Bone marrow (tissue), 2 donors: Measurements from ENCODE around the gene NKIRAS1.
"Not testable (repeated sequence)": the region's sequence is repeated elsewhere in the genome, so short reads cannot be mapped to it uniquely, and the experiment has no call there.

Source experiments
- DNase-seq, 2 donors: peaks; one replicate each; lab custom pipeline; 2025; lab: John Stamatoyannopoulos, UW

Gene NKIRAS1

DNA sequence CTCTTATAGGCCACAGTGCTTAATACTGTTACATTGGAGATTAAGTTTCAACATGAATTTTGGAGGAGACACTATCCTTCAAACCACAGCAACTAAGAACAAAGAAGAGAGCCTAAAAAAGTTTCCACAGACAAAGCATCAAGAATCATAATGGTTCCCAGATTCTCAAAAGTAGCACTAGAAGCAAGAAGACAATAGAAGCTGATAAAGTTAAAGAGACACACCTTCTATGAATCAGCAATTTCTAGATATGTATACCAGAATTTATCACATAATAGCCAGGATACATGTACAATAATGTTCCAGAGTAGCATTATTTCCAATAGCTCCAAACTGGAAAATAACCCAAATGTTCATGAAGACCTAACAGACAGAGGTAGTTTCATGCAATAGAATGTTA, 12.2 kb downstream of the NKIRAS1 start:
- DNase-seq: no peak

DNA sequence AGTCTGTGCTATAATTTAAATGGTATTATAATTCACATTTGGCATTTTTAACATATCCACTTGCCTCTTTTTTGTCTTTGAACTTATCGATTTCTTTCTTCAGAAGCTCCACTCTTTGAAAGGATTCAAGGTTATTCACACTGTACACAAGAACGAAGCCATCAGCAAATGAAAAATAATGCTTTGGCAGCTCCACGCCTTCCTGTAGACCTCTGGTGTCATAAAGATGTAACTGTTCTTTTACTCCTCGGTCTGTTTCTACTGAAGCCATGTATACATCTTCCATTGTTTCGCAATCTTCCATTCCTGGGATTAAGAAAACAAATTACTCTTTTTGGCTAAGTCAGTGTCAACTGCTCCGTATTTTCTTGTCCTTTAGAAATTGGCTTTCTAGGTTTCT, 16.0 kb downstream of the NKIRAS1 start:
- no peak for DNase-seq

DNA sequence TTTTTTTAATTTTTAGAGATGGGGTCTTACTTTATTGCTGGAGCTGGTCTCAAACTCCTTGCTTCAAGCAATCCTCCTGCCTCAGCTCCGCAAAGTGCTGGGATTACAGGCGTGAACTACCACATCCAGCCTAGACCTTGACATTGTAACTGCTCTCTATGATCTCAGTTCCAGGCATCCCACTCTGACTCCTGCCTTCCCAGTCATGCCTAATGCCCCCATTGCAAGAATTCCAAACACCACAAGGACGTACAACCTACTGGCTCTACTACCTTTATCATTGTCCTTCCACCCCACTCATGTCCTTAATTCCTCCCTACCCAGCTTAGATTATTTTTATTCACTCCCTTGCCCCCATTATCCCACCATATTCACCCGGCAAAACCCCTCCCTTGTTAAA, 21.6 kb downstream of the NKIRAS1 start:
- no peak for DNase-seq

DNA sequence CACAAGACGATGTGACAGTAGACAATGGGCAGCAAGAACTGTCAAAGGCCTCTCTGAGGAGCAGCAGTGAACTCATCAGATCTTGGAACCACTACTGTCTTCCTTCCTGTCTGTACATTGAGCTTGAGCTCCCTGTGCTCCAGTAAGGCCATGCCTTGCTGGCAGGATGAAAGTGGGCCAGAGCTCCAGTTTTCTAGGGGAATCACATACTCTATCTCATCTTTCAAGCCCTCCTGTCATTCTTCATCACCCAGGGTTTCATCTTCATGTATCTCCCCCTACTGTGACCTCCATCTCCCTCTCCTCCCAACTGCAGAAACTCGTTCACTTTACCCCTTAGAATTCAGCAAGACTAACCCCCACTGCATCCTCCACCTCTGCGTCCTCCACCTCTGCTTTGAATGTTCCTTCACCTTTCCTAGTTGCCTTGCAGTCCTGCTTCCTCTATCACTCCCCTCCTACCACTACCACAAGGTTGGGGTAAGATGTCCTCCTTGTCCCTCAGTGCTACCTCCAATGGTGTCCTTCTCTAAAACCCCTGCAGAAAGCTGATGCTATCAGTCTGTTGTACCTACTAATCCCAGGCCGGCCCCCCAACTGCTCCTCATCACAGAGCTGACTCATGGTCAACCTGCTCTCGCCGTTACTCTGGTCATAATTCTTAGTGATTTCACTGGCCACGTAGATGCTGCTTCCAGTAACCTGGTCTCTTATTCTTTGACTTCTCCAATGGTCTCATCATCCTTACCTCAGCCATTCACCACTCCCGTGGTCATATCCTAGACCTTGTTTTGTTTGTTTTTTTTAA, 22.3 kb downstream of the NKIRAS1 start:
- DNase-seq: no peak

DNA sequence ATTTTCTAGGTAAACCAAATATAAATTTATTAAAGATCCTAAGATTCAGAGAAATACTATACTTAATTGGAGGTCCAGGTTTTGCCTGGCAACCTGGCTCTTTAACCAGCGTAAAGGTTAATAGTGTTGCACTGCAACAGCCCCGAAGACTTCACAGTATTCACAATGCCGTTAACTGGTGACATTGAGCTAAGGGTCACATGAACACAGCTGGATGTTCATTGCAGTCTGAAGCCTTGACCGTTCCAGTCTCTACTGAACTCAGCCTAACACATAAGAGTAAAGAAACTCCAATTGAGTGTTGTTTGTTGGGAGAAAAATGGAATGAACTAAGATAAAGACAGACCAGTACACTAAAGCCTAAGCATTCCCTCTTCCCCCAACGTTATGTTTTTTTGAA, 26.8 kb downstream of the NKIRAS1 start:
- no peak for DNase-seq

DNA sequence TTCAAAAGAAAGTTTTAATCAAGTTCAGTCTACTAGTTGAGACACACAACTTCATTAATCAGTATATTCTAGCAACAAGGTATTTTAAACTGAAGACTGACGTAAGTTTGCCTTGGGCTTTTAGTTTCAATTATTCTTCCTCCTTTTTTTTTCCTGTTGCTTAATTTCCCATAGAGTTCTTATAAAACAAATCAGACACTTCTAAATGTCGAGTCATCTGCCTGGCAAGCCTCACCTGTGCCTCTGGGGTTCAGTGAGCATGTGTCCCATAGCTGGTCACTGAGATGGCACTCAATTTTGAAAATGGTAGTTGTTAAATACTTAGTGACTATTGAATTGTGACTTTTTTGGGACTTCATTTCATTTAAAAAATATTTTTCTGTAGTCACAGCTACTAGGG, 27.4 kb downstream of the NKIRAS1 start:
- no peak for DNase-seq

DNA sequence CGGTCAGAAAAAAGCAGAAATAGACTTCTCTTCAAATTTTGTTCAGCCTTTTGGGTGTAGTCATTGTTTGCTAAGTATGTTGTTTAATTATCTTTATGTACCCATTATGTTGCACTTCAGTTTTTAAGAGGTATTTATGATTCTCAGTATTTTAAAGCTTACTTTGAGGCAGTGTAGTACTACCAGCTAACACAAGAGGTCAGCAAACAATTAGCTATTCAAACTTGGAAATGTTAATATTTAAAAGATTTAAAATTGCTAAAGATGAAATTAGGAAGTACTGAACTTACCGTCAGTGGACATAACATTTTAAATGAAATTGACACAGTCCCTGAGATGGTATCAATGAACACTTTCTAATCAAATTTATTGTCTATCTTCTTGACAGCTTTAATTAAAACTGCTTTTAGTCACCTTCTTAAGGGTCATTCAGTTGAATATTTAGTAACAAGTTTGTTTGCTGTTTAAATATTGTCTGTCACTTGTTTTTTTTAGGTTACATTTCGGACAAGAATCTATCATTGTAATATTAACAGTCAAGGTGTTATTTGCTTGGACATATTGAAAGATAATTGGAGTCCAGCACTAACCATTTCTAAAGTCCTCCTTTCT, 28.1 kb downstream of the NKIRAS1 start:
- DNase-seq: no peak

DNA sequence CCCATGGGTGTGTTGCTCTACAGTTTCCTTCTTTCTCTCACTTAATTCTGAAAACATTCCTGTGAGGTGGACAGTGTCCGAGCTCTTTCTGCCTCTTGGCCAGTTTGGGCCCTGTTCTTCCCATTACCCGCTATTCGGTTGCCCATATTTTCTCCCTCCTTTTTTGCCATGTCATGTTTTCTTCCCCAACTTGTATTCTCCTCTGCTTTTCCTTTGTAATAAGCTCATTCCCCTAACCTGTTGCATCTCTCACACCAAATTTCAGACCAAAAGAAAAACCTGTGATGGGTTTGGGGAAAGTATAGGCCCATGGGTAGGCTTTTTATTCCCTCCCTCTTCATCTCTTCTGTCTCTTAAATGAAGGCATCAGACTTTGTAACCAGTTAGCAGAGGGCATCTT, 30.5 kb downstream of the NKIRAS1 start:
- DNase-seq: no peak

DNA sequence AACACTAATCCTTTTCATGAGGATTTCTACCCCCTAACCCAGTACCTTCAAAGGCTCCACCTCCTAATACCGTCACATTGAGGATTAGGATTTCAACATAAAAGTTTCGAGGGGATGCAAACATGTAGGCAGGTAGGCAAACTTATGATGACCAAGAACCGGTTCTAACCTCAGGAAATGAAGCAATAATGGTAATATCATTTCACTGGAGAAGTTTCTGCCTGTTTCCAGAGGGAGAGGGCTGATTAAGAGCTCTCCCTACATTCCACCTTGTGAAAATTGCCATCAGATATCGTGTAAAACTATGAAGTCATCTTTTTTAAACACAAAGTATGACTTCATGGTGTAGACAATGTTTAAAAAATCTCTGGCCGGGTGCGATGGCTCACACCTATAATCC, 31.6 kb downstream of the NKIRAS1 start:
- no peak for DNase-seq

DNA sequence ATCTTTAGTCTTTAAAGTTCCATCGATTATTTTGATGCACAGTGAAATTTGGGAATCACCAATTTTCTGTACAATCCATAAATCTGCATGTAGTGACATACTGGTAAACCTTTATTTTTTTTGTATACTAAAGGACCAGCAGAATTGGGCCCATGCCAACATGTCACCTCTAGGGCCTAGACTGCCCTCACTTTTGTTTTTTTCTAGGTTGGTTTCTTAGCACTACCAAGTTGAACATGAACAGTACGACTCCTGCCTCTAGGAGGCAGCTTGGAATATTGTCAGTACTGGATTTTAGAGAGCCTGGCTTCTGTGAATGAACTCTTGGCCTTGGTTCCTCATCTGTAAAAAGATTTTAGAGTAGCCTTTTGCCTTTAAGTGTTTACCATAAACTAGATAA, 32.3 kb downstream of the NKIRAS1 start:
- DNase-seq: no peak

DNA sequence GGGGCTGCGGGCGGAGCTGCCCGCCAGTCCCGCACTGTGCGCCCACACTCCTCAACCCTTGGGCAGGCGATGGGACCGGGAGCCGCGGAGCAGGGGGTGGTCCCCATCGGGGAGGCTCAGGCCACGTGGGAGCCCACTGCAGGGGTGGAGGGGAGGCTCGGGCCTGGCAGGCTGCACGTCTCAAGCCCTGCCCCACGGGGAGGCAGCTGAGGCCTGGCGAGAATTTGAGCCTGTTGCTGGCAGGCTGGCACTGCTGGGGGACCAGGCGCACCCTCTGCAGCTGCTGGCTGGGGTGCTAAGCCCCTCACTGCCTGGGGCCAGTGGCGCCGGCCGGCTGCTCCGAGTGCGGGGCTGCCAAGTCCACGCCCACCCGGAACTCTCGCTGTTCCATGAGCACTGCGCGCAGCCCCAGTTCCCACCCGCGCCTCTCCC, 34.3 kb downstream of the NKIRAS1 start:
- no peak for DNase-seq

DNA sequence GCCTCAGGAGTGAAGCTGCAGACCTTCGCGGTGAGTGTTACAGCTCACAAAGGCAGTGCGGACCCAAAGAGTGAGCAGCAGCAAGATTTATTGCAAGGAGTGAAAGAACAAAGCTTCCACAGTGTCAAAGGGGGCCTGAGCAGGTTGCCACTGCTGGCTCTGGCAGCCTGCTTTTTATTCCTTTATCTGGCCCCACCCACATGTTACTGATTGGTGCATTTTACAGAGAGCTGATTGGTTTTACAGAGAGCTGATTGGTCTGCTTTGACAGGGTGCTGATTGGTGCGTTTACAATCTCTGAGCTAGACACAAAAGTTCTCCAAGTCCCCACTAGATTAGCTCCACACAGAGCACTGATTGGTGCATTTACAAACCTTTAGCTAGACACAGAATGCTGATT, 34.8 kb downstream of the NKIRAS1 start:
- DNase-seq: not testable (repeated sequence)

DNA sequence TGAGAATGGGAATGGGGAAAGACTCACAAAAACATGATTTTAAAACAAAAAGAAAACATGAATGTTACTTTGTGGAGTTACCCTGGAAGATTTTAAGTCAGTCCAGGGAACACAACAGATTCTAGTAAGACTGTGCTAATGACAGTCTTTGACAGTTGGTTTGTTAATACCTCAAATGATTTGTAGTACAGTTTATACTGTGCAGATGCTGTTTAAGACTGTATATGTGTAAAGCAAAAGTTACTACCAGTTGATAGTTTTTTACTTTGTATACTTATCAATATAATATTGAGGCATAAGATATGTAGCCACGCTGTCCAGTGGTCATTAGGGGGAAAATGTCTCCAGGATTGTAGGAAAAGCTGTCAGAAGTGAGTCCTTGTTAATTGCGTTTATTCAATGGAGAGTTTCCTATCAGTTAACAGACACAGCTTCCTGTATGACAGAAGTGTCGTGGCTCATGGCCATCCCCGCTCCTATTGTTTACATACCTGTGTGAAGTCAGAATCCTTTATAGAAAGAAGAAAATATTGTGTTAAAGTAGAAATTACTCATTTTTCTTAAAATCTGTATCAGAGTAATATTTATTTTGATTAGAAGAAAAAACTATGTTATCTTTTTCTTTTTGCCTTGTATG, 36.0 kb downstream of the NKIRAS1 start:
- DNase-seq: no peak

DNA sequence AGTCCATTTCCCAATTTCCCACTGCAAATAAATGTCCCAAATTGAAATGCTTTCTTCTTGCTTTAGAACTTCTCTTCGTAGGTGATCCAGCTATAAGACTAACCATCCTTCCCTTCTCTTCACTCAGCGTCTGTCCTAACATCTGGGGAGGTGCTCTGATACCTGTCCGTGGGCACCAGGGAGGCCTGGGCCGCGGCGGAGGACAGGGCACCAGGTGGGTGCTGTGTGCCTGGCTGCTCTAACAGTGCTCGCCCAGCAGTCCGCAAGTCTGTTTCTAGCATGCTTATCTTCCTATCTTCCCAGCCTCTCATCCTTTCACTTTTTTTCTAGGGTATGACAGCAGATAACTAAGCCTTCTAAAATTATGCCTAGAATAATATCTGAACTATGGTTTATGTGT, 37.3 kb downstream of the NKIRAS1 start:
- no peak for DNase-seq

DNA sequence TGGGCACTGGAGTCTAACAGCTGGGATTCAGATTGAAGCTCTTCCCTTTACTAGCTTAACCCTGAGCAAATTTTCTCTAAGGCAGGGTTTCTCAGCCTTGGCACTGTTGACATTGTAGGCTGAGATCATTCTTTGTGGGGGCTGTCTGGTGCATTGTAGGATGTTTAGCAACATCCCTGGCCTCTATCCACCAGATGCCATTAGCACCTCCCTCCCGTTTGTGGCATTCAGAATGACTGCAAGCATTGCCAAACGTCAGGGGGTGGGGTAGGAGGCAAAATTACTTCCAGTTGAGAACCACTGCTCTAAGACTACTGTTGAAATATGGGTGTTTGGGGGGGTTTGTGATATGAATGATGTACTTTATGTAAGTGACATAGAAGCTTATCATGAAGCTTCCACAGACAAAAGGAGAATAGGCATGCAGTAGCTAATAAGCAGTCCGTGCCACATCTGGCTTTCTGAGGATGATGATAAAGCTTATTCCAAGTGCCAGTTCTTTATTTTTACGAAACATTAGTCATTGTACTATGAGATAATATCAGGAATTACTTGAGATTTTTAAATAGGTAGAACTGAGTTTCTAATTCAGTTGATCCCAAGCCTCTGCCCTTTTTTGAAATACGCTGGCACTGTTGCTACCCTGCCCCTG, 39.3 kb downstream of the NKIRAS1 start:
- no peak for DNase-seq

DNA sequence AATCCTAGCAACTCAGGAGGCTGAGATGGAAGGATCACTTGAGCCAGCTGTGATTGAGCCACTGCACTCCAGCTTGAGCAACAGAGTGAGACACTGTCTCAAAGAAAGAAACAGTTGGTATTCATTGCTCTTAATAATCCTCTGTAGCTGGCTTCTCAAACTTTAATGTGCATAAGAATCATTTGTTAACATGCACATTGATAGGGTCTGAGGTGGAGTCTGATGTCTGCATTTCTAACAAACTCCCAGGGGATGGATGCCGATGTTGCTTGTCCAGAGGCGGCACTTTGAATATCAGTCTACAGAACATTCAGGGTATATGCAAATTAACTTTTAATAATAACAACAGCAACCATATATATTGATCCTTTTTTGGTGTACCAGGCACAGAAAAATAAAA, 39.9 kb downstream of the NKIRAS1 start:
- DNase-seq: no peak

DNA sequence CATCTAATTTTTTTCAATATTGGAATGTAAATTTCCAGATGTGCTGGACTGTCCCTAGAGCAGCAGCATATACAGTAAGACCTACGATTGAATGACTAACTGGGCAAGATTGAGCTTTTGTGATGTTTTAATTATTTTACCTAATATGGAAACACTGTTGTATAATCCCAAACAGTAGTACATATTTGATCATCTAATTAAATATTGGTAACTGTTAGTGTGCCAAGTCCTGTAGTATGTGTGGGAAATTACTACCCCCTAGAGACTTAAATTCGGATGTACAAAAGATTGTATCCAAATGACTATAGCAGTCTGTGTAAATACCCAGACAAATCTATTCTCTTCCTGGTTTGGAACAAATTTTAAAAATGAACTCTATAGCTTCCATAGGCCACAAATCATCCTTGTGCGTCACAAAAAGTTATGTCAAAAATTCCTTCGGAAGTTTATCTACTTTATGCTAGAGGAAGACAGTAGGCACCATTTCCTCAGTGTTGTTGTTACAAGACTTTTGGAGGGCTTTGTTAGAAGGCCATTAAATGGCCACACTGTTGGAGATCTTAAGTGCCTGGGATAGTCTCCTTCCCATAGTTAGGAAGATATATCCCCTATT, 41.6 kb downstream of the NKIRAS1 start:
- no peak for DNase-seq

DNA sequence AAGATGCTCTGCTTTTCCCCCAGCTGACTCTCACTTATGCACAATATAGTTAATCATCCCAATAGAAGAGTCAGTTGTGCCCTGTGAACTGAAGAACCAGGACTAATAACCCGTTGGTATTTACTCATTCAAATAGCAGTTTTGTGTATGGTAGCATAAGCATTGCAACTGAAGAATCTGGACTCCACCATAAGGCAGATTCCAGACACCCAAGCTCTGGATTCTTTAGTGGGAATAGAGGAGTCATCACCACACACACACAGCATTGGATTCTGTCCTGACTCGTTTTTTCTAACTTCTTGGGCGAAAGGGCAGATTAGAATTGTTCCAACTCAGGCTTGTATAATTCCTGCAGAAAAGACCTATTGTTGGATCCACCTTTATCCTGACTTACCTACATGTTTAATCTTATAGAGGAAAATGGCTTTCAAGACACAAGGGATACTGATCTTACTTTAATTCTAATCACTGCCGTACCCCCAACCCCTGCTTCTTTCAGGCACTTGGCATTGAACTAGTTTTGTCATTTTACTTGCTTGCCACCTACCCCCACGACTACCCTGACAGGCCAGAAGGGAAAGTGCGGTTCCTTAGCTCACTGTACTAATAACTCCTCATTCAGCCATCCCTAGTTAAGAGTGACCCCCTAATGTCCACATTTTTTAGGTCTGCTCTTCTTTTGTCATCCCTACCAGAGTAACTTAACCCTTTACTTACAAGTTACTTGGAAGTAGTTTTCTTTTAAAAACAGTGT, 42.3 kb downstream of the NKIRAS1 start:
- no peak for DNase-seq

DNA sequence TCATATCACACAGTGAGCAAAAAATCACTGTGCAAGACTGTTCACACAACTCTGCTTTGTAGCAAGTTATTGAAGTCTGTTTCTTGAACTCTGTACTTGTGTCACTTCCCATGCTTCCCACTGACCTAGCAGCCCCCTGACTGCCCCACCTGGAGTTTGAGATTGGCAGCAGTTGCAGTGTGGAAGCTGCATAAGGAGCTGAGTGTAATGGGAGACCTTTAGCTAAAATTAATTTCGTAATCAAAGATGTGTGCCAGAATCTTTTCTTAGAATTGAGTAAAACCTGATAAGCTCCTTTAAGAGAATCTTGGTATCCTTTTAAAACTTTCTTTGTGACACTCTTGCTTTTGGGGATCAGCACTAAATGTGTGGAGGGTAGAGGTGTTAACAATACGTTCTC, 42.8 kb downstream of the NKIRAS1 start:
- no peak for DNase-seq

DNA sequence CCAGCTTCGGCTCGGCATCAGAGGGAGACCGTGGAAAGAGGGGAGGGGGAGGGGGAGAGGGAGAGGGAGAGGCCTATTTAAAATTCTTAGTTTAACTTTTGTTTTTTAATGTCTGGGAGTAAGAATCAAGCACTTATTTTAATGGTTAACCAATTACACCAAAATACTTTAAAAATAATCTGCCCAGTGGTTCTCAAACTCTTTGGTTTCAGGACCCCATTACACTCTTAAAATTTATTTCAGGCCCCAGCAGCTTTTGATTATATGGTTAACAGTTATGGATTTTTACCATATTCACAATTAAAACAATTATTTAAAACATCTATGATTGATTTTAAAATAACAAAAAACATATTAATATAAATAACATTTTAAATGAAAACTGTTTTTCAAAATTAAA, 44.5 kb downstream of the NKIRAS1 start:
- DNase-seq: no peak

DNA sequence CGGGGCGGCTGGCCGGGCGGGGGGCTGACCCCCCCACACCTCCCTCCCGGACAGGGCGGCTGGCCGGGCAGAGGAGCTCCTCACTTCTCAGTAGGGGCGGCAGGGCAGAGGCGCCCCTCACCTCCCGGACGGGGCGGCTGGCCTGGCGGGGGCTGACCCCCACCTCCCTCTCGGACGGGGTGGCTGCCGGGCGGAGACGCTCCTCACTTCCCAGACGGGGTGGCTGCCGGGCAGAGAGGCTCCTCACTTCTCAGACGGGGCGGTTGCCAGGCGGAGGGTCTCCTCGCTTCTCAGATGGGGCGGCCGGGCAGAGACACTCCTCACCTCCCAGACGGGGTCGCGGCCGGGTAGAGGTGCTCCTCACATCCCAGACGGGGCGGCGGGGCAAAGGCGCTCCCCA, 45.4 kb downstream of the NKIRAS1 start:
- not testable (repeated sequence) for DNase-seq

DNA sequence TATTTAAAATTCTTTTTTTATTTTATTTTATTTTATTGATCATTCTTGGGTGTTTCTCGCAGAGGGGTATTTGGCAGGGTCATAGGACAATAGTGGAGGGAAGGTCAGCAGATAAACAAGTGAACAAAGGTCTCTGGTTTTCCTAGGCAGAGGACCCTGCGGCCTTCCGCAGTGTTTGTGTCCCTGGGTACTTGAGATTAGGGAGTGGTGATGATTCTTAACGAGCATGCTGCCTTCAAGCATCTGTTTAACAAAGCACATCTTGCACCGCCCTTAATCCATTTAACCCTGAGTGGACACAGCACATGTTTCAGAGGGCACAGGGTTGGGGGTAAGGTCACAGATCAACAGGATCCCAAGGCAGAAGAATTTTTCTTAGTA, 46.1 kb downstream of the NKIRAS1 start:
- not testable (repeated sequence) for DNase-seq
